ENCODE measurements around the gene PMF1.

DNA sequence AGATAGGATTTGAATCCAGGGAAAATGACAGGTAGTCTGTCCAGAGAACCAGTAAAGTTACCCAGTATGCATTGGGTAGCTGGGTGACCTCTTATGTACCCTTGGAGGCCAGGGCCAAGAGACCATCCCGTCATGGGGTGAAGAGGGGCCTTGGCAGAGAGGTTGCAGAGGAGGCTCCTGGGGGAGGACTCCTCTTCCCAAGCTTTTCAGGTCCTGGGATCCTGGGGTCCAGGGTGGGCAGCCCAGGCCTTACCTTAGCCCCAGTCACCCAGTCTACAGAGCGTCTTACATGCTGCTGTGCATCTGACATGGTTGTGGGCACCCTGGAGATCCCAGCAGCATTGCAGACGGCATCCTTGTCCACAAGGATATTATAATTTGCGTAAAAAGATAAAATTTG lies 14.0 kb downstream of the PMF1 start:
- TF ChIP-seq POLR2G (IDR thresholded peaks at IDR 0.05; ENCODE audit: low read depth, low read length) (no peak), ATF1 (CRISPR knock-in tag; IDR thresholded peaks at IDR 0.05) (no peak), ARID3A (IDR thresholded peaks at IDR 0.05; ENCODE audit: low read depth, low read length) (no peak), NPAS2 (CRISPR knock-in tag; IDR thresholded peaks at IDR 0.05; ENCODE audit: borderline replicate concordance) (no peak), POLR2A (IDR thresholded peaks at IDR 0.05; ENCODE audit: insufficient read depth in 1 of 2, low read depth in 2 of 2, low read length in 2 of 2) (no peak), HCFC1 (IDR thresholded peaks at IDR 0.05; ENCODE audit: low read depth, low read length) (no peak)

All from HepG2 (cell line).